ENCODE data around the gene FOXJ2. TPM values are rescaled to one million over a fixed set of nuclear protein-coding genes. Genes with fewer than 3 reads are reported as not detected.
"Not testable (repeated sequence)": the region's sequence is repeated elsewhere in the genome, so short reads cannot be mapped to it uniquely, and the experiment has no call there.

Gene FOXJ2
- 10 to 100 TPM; 20.7 to 34.3 (median 23.7) TPM for polyA plus RNA-seq (ENCODE audit: insufficient read length in 4 of 4)

- DNase-seq (ENCODE audit: low read depth in 4 of 4, low spot score in 3 of 4): peak in 1 of 4 donors; percentile 63
Observed at GRCh38 chr12:8032242-8033152, at the start of gene FOXJ2. Gene FOXJ2 (plus strand): TSS chr12:8032716. CDS start chr12:8039833, 7,117 bp downstream.

GRCh38 chr12:7983019-7983418 is 49.5 kb upstream of the FOXJ2 start:
- not testable (repeated sequence) for DNase-seq (ENCODE audit: low read depth in 4 of 4, low spot score in 3 of 4)

GRCh38 chr12:7983460-7983859 is 49.1 kb upstream of the FOXJ2 start:
- DNase-seq (ENCODE audit: low read depth in 4 of 4, low spot score in 3 of 4): not testable (repeated sequence)

GRCh38 chr12:7984900-7985299 is 47.6 kb upstream of the FOXJ2 start:
- DNase-seq (ENCODE audit: low read depth in 4 of 4, low spot score in 3 of 4): no peak

- DNase-seq (ENCODE audit: low read depth in 4 of 4, low spot score in 3 of 4): no peak
Observed at GRCh38 chr12:7985802-7986418, 46.6 kb upstream of the FOXJ2 start.

- DNase-seq (ENCODE audit: low read depth in 4 of 4, low spot score in 3 of 4): no peak
Observed at GRCh38 chr12:7989827-7990491, 42.6 kb upstream of the FOXJ2 start.

- DNase-seq (ENCODE audit: low read depth in 4 of 4, low spot score in 3 of 4): no peak
Observed at GRCh38 chr12:7991535-7991934, 41.0 kb upstream of the FOXJ2 start.

- DNase-seq (ENCODE audit: low read depth in 4 of 4, low spot score in 3 of 4): no peak
Observed at GRCh38 chr12:7994731-7995205, 37.7 kb upstream of the FOXJ2 start.

- DNase-seq (ENCODE audit: low read depth in 4 of 4, low spot score in 3 of 4): peak in 3 of 4 donors; percentile 46 to 48 (median 46)
Observed at GRCh38 chr12:7995266-7995963, 37.1 kb upstream of the FOXJ2 start.

- not testable (repeated sequence) for DNase-seq (ENCODE audit: low read depth in 4 of 4, low spot score in 3 of 4)
Observed at GRCh38 chr12:8000827-8001226, 31.7 kb upstream of the FOXJ2 start.

GRCh38 chr12:8001496-8001895 is 31.0 kb upstream of the FOXJ2 start:
- not testable (repeated sequence) for DNase-seq (ENCODE audit: low read depth in 4 of 4, low spot score in 3 of 4)

GRCh38 chr12:8004897-8005296 is 27.6 kb upstream of the FOXJ2 start:
- DNase-seq (ENCODE audit: low read depth in 4 of 4, low spot score in 3 of 4): not testable (repeated sequence)

GRCh38 chr12:8011331-8011730 is 21.2 kb upstream of the FOXJ2 start:
- DNase-seq (ENCODE audit: low read depth in 4 of 4, low spot score in 3 of 4): no peak

- no peak for DNase-seq (ENCODE audit: low read depth in 4 of 4, low spot score in 3 of 4)
Observed at GRCh38 chr12:8012651-8013309, 19.7 kb upstream of the FOXJ2 start.

GRCh38 chr12:8014836-8015235 is 17.7 kb upstream of the FOXJ2 start:
- DNase-seq (ENCODE audit: low read depth in 4 of 4, low spot score in 3 of 4): no peak

- DNase-seq (ENCODE audit: low read depth in 4 of 4, low spot score in 3 of 4): not testable (repeated sequence)
Observed at GRCh38 chr12:8018213-8018612, 14.3 kb upstream of the FOXJ2 start.

- DNase-seq (ENCODE audit: low read depth in 4 of 4, low spot score in 3 of 4): no peak
Observed at GRCh38 chr12:8018666-8019581, 13.6 kb upstream of the FOXJ2 start.

- DNase-seq (ENCODE audit: low read depth in 4 of 4, low spot score in 3 of 4): peak; percentile 96 to 100 (median 99)
Observed at GRCh38 chr12:8026291-8026900, 6.1 kb upstream of the FOXJ2 start.

All from left renal pelvis (tissue), 4 donors.